NCI-H345 treated with DMSO at 0.1 percent for 48 hours (cell line): ENCODE results near the gene NOP14.
"Not testable (repeated sequence)": the region's sequence is repeated elsewhere in the genome, so short reads cannot be mapped to it uniquely, and the experiment has no call there.

Experiments
- DNase-seq: peaks from one replicate; lab custom pipeline; 2025; ENCODE audit not compliant: unreplicated experiment; lab: John Stamatoyannopoulos, UW

Gene NOP14

GRCh38 chr4:2932951-2933565 is 30.1 kb downstream of the NOP14 start:
- no peak for DNase-seq

GRCh38 chr4:2932321-2932950 is 30.8 kb downstream of the NOP14 start:
- no peak for DNase-seq

GRCh38 chr4:2931512-2932301 is 31.5 kb downstream of the NOP14 start:
- no peak for DNase-seq

GRCh38 chr4:2930758-2931511 is 32.3 kb downstream of the NOP14 start:
- no peak for DNase-seq

- no peak for DNase-seq
These were observed 33.0 kb downstream of the NOP14 start for GRCh38 chr4:2930135-2930757.

GRCh38 chr4:2929469-2929868 is 33.7 kb downstream of the NOP14 start:
- DNase-seq, result no peak

- no peak for DNase-seq
These were observed 34.7 kb downstream of the NOP14 start for GRCh38 chr4:2928242-2929176.

- no peak for DNase-seq
These were observed 35.5 kb downstream of the NOP14 start for GRCh38 chr4:2927696-2928075.

- no peak for DNase-seq
These were observed 36.0 kb downstream of the NOP14 start for GRCh38 chr4:2927016-2927695.

GRCh38 chr4:2925931-2926860 is 37.0 kb downstream of the NOP14 start:
- no peak for DNase-seq

- DNase-seq, result no peak
These were observed 37.7 kb downstream of the NOP14 start for GRCh38 chr4:2925496-2925895.

GRCh38 chr4:2924765-2925301 is 38.4 kb downstream of the NOP14 start:
- no peak for DNase-seq

- DNase-seq, result no peak
These were observed 38.9 kb downstream of the NOP14 start for GRCh38 chr4:2924286-2924685.

GRCh38 chr4:2923668-2924173 is 39.5 kb downstream of the NOP14 start:
- DNase-seq, result no peak

- DNase-seq, result no peak
These were observed 40.1 kb downstream of the NOP14 start for GRCh38 chr4:2923141-2923551.

- DNase-seq, result not testable (repeated sequence)
These were observed 40.6 kb downstream of the NOP14 start for GRCh38 chr4:2922453-2923101.

GRCh38 chr4:2918714-2919113 is 44.5 kb downstream of the NOP14 start:
- DNase-seq, result not testable (repeated sequence)
